COLO668 (cell line): ENCODE results near the gene MYH7B.

Experiments used
- DNase-seq: peaks from one replicate; lab custom pipeline; 2025; ENCODE audit not compliant: unreplicated experiment; lab: John Stamatoyannopoulos, UW

Gene MYH7B

DNA sequence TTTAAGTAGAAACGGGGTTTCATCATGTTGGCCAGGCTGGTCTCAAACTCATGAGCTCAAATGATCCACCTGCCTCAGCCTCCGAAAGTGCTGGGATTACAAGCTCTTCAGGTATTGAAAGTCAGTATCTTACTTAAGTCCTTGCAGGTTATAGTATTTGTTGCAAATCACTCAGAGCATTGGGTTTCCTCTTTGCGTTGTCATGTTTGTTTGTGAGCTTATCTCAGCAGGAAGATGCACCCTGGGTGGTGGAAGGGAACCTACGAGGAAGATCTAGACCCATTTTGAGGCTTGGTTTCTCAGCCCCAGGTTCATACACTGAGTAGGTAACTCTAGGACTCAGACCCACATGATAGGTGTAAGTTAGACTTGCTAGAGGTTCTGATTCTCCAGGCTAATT lies 18.6 kb downstream of the MYH7B start:
- DNase-seq: no peak

DNA sequence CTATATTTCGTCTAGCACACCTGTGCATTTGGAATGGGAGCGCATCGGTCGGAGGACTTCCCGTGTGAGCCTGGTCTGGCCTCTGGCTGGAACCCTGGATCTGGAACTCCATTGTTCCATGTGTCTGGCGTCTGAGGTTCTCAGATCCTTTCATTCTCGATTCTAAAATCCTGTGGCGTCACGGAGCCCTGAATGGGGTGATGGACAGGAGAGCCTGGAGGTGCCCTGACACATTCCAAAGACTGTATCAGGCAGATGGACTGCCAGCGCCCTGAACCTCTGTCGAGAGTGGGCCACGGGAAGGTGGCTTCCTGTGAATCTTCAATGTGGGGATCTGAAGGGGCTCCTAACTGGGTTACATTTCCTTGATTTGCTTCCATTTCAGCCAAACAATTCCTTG lies 20.6 kb downstream of the MYH7B start:
- DNase-seq: no peak

DNA sequence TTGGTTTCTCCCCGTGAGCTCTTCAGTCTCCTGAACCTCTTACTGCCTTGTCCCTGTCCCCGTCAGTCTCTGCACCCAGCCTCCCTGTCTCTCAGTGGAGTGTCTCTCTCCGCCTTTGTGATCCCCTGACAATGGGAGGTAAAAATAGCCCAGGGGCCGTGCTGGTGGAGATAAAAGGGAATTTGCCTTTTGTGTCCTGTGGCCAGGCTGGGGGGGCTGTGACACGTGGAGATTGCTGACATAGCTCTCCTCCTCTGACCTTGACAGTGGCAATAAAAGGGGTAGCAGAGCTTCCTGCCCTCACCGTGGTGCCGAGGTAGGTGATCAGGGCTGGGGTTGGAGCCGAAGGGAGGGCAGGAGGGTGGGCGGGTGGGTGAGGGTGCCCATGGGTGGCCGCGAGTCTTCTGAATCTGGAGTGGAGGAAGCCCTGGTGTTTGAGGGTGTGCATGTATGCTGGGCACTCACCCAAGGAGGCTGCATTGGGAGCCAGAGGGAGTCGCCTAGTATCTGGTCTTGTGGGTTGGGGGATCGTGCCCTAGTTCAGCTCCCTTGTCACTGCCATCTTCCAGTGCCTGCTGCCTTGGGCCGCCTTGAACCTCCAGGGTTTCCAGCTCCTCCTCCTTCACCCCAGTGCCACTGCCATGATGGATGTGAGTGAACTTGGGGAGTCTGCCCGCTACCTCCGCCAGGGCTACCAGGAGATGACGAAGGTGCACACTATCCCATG lies 21.9 kb downstream of the MYH7B start:
- peak; percentile 18 for DNase-seq

DNA sequence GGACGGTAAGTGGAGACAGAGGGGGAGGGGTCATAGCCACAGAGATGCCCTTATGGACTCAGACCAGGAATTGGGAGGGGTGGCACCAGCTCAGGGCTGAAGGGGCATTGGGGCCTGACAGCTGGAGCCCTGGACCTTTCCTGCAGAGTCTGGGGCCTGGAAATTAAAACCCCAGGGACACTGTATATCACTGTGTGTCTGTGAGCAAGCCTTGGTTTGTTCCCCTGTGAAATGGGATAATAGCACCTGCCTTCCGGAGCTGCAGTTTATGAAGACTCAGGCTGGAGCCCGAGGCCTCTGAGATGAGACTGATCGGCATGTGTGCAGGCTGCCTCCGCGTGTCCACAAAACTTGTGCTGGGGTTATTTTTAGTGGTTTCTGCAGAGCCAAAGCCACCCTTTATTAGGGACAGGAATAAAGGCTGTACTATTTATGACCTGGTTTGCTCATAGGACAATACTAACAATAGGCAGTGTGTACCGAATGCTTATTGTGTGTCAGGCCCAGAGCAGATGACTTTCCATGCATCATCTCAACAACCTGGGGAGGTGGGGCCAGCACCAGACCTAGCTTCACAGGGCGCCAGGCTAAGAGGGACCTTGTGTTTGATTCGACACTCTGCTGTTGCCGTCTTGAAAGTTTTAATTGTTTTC lies 22.6 kb downstream of the MYH7B start:
- DNase-seq: peak; percentile 25

DNA sequence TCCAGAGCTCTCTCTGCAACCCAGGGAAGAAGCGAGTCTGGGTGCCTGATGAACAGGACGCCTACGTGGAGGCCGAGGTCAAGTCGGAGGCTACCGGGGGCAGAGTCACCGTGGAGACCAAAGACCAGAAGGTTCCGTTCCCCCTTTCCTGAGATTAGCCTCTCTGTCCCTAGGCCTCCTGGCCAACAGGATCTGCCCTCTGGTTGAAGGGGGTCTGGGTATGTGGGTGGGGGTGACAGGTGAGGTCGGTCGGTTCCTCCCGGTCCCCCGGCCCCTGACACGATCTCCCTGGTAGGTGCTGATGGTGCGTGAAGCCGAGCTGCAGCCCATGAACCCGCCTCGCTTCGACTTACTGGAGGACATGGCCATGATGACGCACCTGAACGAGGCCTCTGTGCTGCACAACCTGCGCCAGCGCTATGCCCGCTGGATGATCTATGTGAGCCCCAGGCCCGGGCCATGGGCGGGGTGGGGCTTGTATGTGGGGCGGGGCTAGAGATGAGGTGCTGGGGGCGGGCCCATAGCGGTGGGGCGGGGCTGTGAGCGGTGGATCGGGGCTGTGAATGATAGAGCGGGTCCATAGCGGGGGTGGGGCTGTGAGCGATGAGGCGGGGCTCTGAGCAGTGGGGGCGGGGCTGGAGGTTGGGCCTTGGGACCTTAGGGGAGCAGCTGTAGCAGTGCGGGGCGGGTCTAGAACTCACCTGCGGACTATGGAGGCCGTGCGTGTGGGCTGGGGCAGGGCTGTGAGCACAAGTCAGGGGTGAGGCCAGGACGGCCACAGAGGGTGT lies 23.9 kb downstream of the MYH7B start:
- DNase-seq: no peak

DNA sequence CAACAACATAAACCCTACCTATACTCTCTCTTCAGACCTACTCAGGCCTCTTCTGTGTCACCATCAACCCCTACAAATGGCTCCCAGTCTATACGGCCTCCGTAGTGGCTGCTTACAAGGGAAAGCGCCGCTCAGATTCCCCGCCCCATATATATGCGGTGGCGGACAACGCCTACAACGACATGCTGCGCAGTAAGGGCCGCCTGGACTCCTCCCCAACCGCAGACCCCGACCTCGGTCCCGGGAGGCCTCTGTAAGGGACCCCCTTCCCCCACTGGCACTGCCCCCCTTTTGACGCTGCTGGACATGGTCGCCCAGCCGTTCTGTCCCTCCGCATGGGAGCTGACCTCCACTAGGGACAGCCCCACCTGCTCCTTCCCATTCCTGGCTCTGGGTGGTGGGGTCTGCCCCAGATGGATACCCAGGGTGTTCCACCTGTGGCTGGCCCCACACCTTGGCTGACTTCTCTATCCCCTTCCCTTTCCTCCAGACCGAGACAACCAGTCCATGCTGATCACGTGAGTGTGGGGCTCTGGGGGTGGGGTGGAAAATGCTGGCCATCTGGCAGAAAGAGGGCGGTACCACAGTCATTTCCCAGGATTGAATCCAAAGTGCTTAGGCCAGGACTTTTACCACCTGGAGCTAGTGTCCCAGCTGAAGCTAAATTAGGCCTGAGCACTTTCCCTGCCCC lies 25.0 kb downstream of the MYH7B start:
- DNase-seq: peak; percentile 56

DNA sequence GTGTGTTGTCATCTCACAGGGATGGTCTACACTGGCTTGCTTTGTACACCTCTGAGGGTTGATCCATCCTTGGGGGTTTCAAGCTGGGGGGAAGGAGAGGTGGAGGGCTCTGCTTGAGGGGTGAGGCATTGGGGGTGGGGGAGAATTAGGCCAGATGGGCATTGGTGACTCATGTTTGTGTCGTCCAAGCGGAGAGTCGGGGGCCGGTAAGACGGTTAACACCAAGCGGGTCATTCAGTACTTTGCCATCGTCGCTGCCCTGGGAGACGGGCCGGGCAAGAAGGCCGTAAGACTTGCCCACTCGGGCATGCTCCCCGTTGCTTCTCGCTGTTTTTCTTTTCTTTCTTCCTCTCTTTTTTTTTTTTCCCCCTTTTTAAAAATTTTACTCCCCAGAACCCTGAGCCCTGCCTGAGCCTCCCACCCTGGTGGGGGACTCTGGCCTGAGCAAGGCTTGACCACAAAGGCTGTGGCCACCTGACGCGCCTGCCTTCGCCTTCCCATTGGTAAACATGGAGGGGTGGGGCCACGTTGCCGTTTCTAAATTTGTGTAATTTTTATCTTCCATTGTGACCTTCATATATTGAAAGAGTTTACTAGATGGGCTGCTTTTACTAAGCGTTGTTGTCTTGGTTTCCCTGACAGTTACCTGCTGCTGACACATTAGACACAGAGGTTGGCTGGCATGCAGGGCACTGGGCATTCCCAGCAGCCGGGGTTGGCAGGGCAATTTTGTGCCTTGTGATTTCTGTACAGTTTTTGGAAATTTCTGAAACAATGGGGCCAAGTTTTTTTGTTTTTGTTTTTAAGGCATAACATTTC lies 26.8 kb downstream of the MYH7B start:
- no peak for DNase-seq

DNA sequence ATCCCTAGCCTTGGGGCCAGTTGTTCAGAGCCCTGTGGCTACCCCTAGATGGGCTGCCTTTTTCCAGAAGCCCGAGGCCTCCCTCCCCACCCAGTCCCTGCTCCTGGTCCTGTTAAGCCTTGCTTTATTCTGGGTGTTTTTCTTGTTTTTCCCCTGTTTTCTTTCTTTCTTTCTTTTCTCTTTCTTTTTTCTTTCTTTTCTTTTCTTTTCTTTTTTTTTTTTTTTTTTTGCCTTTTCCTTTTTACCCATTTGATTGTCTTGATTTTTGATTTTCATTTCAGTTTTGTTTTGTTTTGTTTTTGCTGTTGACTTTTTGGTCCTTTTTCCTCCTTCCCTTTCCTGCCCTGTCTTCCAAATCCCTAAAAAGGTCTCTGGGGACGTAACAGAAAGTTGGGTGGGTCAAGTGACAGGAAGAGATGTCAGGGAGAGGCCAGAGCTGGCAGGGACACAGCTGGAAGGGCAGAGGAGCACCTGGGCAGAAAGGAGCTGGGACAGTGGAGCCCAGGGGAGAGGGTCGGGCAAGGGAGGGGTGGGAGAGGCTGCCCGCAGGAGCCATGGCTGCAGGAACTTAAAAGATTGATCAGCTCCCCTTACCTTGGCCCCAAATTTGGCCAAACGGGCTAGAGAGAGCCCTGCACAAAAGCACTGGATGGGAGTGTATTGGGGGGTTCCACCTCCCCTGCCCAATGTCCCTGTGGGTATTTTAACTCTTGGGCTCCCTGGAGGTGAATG lies 27.6 kb downstream of the MYH7B start:
- no peak for DNase-seq

DNA sequence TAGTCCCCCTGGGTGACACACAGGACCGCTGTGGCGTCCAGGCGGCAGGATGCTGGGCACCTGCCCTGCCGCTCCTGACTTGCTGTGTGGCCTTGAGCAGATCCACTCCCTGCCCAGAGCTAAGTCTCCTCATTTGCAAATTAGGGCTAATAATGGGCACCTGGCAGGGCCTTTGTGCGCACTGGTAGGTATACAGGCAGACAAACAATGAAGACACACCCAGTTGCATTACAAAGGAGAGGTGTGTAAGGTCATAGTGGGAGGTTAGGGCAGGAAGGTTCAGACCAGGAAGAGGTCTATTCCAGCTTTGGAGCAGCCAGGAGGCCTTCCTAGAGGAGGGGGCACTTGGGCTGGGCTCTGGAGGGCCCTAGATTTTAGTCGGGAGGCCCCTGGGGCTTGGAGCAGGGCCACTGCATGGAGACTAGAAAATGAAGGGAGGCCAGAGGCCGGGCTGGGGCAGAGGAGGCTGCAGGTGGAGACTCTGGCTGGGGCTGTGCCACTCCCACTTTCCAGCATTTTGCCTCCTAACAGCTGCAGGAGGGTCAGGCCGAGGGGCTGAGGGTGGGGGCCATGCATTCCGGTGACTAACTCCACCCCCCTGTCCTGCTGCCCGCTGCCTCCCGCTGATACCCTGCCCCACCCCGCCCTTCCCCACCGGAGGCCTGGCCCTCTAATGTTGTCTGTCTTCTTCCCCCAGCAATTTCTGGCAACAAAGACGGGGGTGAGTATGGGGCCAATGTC lies 28.5 kb downstream of the MYH7B start:
- DNase-seq: peak; percentile 57

DNA sequence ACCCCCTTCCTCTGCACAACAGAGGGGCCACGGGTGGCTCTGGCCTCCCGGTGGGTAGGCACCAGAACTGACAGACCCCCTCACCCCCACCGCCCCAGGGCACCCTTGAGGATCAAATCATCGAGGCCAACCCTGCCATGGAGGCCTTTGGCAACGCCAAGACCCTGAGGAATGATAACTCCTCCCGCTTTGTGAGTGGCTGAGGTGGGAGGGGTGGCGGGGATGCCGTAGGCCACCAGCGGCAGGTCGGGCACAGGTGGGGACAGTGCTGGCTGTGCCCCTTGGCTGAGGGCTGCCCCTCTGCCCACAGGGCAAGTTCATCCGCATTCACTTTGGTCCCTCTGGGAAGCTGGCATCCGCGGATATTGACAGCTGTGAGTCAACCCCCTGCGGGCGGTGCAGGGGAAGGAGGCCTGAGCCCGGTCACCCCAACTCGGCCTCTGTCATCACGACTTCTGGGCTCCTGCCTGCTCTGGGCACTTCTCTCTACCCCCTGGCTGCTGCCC lies 29.1 kb downstream of the MYH7B start:
- DNase-seq: peak; percentile 18

DNA sequence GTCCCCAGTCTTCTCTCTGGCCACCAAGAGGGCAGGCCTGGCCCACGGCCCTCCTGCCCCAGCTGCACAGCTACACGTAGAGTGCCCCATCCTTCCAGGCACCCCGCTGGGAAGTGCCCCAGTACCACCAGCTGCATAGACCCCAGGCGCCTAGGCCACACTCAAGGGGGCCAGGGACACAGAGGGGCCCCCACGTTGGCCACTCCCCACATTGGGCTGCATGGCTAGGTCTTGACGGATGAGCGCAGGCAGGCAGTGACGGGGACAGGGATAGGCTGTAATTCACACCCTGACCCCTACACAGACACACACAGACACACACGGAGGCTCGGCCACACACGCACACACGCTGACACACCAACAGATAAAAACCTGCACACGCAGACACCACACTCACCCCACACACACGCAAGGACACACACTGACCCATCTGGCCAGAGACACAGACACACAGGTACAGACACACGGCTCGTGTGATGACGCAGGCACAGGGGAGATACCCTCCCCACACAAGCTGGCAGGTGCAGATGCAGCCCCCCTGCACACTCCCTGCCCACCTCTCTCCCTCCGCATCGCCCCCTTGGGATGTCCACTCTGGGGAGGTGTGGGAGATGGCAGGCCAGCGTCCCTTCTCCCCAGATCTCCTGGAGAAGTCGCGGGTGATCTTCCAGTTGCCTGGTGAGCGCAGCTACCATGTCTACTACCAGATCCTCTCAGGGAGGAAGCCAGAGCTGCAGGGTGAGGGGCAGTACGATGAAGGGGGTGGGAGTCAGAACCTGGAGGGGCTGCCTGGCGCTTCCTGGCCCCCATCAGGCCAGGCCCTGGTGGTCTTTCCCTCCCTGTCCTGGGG lies 30.0 kb downstream of the MYH7B start:
- no peak for DNase-seq

DNA sequence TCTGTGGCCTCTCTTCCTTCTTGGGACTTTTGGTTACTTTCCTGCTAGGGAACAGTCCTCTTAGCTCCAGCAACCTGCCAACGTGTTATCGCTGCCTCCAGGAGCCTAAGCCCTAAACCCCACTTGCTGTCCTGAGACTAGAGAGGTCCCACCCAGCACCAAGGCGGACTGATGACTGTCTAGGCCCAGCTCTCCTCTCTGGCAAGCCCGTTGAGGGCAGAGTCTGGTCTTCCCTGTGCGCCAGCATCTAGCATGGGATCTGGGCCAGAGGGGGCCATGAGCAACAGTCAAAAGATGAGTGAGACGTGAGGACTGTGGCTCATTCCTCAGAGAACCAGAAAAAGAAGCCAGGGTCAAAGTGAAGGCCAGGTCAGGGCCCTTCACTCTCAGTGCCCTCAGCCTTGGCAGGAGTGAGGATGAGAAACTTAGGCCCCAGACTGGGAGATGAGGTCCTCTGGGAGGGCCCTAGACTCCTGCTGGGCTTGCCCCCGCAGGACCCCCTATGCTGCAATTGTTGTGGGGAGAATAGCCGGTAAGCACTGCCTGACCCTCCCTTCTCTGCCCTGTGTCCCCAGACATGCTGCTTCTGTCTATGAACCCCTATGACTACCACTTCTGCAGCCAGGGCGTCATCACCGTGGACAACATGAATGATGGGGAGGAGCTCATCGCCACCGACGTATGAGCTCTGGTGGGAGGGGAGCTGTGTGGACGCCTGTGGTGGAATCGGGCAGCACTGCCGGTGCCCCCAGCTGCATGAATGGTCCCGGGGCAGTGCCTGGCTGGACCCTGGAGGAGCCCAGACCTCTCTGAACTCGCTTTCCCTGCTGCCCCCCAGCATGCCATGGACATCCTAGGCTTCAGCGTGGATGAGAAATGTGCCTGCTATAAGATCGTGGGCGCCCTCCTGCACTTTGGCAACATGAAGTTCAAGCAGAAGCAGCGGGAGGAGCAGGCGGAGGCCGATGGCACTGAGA lies 30.9 kb downstream of the MYH7B start:
- DNase-seq: no peak

DNA sequence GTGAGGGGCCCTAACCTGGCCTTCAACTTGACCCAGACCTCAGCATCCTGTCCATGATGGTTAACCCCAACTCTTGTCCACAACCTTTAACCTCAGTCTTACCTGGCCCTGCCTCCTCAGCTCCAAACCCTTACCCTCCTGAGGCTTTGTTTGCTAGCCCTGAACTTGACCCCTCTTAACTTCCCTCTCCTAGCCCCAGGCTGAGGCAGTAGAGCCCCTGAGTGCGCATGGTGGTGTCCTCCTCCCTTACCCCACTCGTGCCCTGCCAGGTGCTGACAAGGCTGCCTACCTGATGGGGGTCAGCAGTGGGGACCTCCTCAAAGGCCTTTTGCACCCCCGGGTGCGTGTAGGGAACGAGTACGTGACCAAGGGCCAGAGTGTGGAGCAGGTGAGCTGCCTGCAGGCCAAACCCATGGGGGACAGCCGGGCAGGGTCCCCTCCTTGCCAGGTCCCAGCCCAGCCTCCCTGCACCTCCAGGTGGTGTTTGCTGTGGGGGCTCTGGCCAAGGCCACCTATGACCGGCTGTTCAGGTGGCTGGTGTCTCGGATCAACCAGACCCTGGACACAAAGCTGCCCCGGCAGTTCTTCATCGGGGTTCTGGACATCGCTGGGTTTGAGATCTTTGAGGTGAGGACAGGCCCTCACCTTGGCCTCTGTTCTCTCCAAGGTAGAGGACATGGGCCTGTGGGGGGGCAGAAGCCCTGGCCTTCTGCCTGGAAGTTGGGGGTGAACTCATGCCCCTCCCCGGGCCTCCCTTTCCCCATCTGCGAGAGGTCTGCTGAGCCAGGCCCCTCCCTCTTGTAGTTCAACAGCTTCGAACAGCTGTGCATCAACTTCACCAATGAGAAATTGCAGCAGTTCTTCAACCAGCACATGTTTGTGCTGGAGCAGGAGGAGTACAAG lies 31.9 kb downstream of the MYH7B start:
- no peak for DNase-seq

DNA sequence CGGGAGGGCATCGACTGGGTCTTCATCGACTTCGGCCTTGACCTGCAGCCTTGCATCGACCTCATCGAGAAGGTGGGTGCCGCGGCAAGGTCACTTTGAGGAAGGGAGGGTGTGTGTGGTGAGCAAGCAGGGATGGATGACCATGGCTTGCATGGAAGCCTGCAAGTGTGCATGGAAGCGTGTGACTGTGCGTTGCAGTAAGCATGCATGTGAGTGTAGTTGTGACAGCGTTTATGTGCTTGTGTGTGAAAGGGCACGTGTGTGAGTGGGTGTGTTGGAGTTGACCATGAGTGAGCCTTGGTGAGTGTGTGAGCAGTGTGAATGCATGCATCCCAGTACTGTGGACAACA lies 32.5 kb downstream of the MYH7B start:
- no peak for DNase-seq

DNA sequence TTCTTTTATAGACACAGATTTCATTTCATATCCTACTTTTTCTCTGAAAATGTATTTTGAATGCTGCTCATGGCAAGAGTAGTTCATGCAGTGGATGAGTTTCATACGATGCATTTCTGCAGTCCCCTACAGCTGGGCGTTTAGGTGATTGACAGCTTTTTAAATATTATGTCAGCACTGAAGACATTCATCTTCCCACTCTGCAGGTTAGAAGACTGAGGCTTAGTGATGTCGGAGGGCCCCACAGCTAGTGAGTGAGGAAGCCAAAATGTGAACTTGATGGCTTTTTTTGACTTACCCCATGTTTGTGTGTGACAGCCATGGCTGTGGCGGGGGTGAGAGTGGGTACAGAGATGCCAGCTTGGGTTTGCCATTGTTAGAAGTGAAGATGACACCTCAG lies 33.5 kb downstream of the MYH7B start:
- DNase-seq: no peak

DNA sequence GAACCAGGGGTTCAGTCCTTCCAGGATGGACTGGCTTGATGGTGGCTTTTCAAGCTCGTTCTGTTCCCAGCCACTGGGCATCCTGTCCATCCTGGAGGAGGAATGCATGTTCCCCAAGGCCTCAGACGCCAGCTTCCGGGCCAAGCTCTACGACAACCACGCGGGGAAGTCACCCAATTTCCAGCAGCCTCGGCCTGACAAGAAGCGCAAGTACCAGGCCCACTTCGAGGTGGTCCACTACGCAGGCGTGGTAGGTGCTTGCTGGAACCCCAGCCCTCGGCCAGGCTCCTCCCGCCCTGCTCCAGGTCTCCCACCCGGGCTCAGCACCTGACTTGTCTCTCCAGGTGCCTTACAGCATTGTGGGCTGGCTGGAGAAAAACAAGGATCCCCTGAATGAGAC lies 34.0 kb downstream of the MYH7B start:
- DNase-seq: no peak
